HEK293 (cell line): ENCODE measurements around the gene IGDCC3.

Experiments
- CTCF ChIA-PET: fragments of 350-600 bp; formaldehyde crosslinking; extraction: SDS; loops from one replicate; lab custom pipeline; 2021; ENCODE audit warnings: antibody characterized with exemption; lab: Yijun Ruan, JAX
- POLR2A ChIA-PET: fragments of 300-600 bp; formaldehyde crosslinking; extraction: SDS; loops from one replicate; lab custom pipeline; 2020; ENCODE audit warnings: antibody characterized with exemption, inconsistent platforms; lab: Yijun Ruan, JAX
- H3K27ac ChIP-seq: fragments of 200-500 bp; sonication (Bioruptor generic); 2 replicates; pipeline ENCODE4 v1.5.1; 2014; ENCODE audit warnings: low read depth, low read length, control low read depth, inconsistent platforms; ENCODE audit errors: extremely low read depth
- H3K36me3 ChIP-seq, 2 experiments: fragments of 200-500 bp in 1 of 2; sonication (Bioruptor generic) in 1 of 2; 1 replicate in 1 of 2; 2 replicates in 1 of 2; pipeline ENCODE4 v1.5.1; 2014 to 2017; ENCODE audit warnings: inconsistent platforms in 2 of 2, low read length in 2 of 2; ENCODE audit not compliant: control insufficient read depth in 2 of 2, insufficient read depth in 1 of 2
- H3K4me1 ChIP-seq: fragments of 200-500 bp; sonication (Bioruptor generic); 2 replicates; pipeline ENCODE4 v1.5.1; 2014; ENCODE audit warnings: mild to moderate bottlenecking, low read length, inconsistent platforms; ENCODE audit not compliant: control insufficient read depth, insufficient read depth
- H3K4me3 ChIP-seq: 2 replicates; pipeline ENCODE4 v1.5.1; 2011; ENCODE audit warnings: low read depth, mild to moderate bottlenecking, control low read depth, low read length, moderate library complexity
- H3K9me3 ChIP-seq: fragments of 200-500 bp; sonication (Bioruptor generic); 2 replicates; pipeline ENCODE4 v1.5.1; 2014; ENCODE audit warnings: low read depth, low read length, inconsistent platforms; ENCODE audit not compliant: control insufficient read depth, insufficient read depth
- GFI1B ChIP-seq: fragments of 450-650 bp; formaldehyde crosslinking; IDR thresholded peaks from 2 replicates; pipeline ENCODE4 v1.5.1; 2016; ENCODE audit warnings: missing biosample characterization, missing genetic modification characterization
- KLF16 ChIP-seq: fragments of 450-650 bp; formaldehyde crosslinking; IDR thresholded peaks from 2 replicates; pipeline ENCODE4 v1.5.1; 2017; ENCODE audit warnings: missing biosample characterization, missing genetic modification characterization
- KLF9 ChIP-seq: fragments of 450-650 bp; formaldehyde crosslinking; IDR thresholded peaks from 2 replicates; pipeline ENCODE4 v1.5.1; 2016; ENCODE audit warnings: missing biosample characterization, missing genetic modification characterization, low read depth
- ZBTB1 ChIP-seq: fragments of 450-650 bp; formaldehyde crosslinking; IDR thresholded peaks from 2 replicates; pipeline ENCODE4 v1.5.1; 2016; ENCODE audit warnings: missing biosample characterization, missing genetic modification characterization
- ZBTB20 ChIP-seq: fragments of 450-650 bp; formaldehyde crosslinking; IDR thresholded peaks from 2 replicates; pipeline ENCODE4 v1.5.1; 2016; ENCODE audit warnings: missing biosample characterization, missing genetic modification characterization
- ZBTB48 ChIP-seq: fragments of 450-650 bp; formaldehyde crosslinking; IDR thresholded peaks from 2 replicates; pipeline ENCODE4 v1.5.1; 2016; ENCODE audit warnings: missing biosample characterization, missing genetic modification characterization
- ZBTB7A ChIP-seq: fragments of 450-650 bp; formaldehyde crosslinking; IDR thresholded peaks from 2 replicates; pipeline ENCODE4 v1.5.1; 2016; ENCODE audit warnings: low read depth, missing biosample characterization, missing genetic modification characterization
- ZNF146 ChIP-seq: fragments of 450-650 bp; formaldehyde crosslinking; IDR thresholded peaks from 2 replicates; pipeline ENCODE4 v1.5.1; 2016; ENCODE audit warnings: missing biosample characterization, missing genetic modification characterization
- ZNF155 ChIP-seq: fragments of 450-650 bp; formaldehyde crosslinking; IDR thresholded peaks from 2 replicates; pipeline ENCODE4 v1.5.1; 2016; ENCODE audit warnings: missing biosample characterization, missing genetic modification characterization
- ZNF169 ChIP-seq: fragments of 450-650 bp; formaldehyde crosslinking; IDR thresholded peaks from 2 replicates; pipeline ENCODE4 v1.5.1; 2016; ENCODE audit warnings: missing biosample characterization, missing genetic modification characterization
- ZNF174 ChIP-seq: fragments of 450-650 bp; formaldehyde crosslinking; IDR thresholded peaks from 2 replicates; pipeline ENCODE4 v1.5.0; 2017; ENCODE audit warnings: missing biosample characterization, mild to moderate bottlenecking, missing genetic modification characterization
- ZNF19 ChIP-seq: fragments of 450-650 bp; formaldehyde crosslinking; IDR thresholded peaks from 2 replicates; pipeline ENCODE4; 2016; ENCODE audit warnings: missing biosample characterization, missing genetic modification characterization, low read depth
- ZNF24 ChIP-seq: fragments of 450-650 bp; formaldehyde crosslinking; IDR thresholded peaks from 2 replicates; pipeline ENCODE4 v1.5.1; 2016; ENCODE audit warnings: missing biosample characterization, missing genetic modification characterization
- ZNF302 ChIP-seq: fragments of 450-650 bp; formaldehyde crosslinking; IDR thresholded peaks from 2 replicates; pipeline ENCODE4 v1.5.1; 2016; ENCODE audit warnings: missing biosample characterization, missing genetic modification characterization, low read depth
- ZNF366 ChIP-seq: fragments of 450-650 bp; formaldehyde crosslinking; conservative IDR thresholded peaks from 2 replicates; pipeline ENCODE4 v1.5.1; 2016; ENCODE audit warnings: missing biosample characterization, missing genetic modification characterization
- ZNF423 ChIP-seq: fragments of 450-650 bp; formaldehyde crosslinking; IDR thresholded peaks from 2 replicates; pipeline ENCODE4 v1.5.1; 2016; ENCODE audit warnings: missing biosample characterization, missing genetic modification characterization
- ZNF473 ChIP-seq: fragments of 450-650 bp; formaldehyde crosslinking; IDR thresholded peaks from 2 replicates; pipeline ENCODE4 v1.5.1; 2017; ENCODE audit warnings: missing biosample characterization, missing genetic modification characterization
- ZNF529 ChIP-seq: fragments of 450-650 bp; formaldehyde crosslinking; IDR thresholded peaks from 2 replicates; pipeline ENCODE4 v1.5.1; 2017; ENCODE audit warnings: missing genetic modification characterization, missing biosample characterization; ENCODE audit not compliant: insufficient replicate concordance
- ZNF561 ChIP-seq: fragments of 450-650 bp; IDR thresholded peaks from 2 replicates; pipeline ENCODE4 v1.5.1; 2018; ENCODE audit warnings: missing biosample characterization, missing genetic modification characterization, borderline replicate concordance
- ZNF596 ChIP-seq: fragments of 450-650 bp; IDR thresholded peaks from 2 replicates; pipeline ENCODE4 v1.5.0; 2018; ENCODE audit warnings: missing biosample characterization, mild to moderate bottlenecking, missing genetic modification characterization, moderate library complexity
- ZNF658 ChIP-seq: fragments of 450-650 bp; formaldehyde crosslinking; IDR thresholded peaks from 2 replicates; pipeline ENCODE4; 2016; ENCODE audit warnings: missing biosample characterization, missing genetic modification characterization
- ZNF660 ChIP-seq: fragments of 450-650 bp; IDR thresholded peaks from 2 replicates; pipeline ENCODE4 v1.5.1; 2018; ENCODE audit warnings: missing biosample characterization, mild to moderate bottlenecking, missing genetic modification characterization
- ZNF747 ChIP-seq: fragments of 450-650 bp; formaldehyde crosslinking; IDR thresholded peaks from 2 replicates; pipeline ENCODE4 v1.5.1; 2016; ENCODE audit warnings: missing biosample characterization, missing genetic modification characterization
- ZNF776 ChIP-seq: fragments of 450-650 bp; formaldehyde crosslinking; IDR thresholded peaks from 2 replicates; pipeline ENCODE4 v1.5.0; 2017; ENCODE audit warnings: missing biosample characterization, missing genetic modification characterization, borderline replicate concordance
- ZNF830 ChIP-seq: fragments of 450-650 bp; IDR thresholded peaks from 2 replicates; pipeline ENCODE4 v1.5.0; 2018; ENCODE audit warnings: missing biosample characterization, missing genetic modification characterization, low read depth, mild to moderate bottlenecking, moderate library complexity
- ZNF843 ChIP-seq: fragments of 450-650 bp; formaldehyde crosslinking; IDR thresholded peaks from 2 replicates; pipeline ENCODE4 v1.5.1; 2016; ENCODE audit warnings: missing biosample characterization, missing genetic modification characterization
- TF ChIP-seq, protein P1 (sequence below): fragments of 450-650 bp; formaldehyde crosslinking; IDR thresholded peaks from 2 replicates; pipeline ENCODE4 v1.5.1; 2016; ENCODE audit warnings: missing biosample characterization, missing genetic modification characterization
- TF ChIP-seq, protein P2 (sequence below): fragments of 450-650 bp; formaldehyde crosslinking; IDR thresholded peaks from 2 replicates; pipeline ENCODE4 v1.5.1; 2016; ENCODE audit warnings: missing biosample characterization, missing genetic modification characterization
- TF ChIP-seq, protein P3 (sequence below): fragments of 450-650 bp; IDR thresholded peaks from 2 replicates; pipeline ENCODE4 v1.5.1; 2018; ENCODE audit warnings: missing biosample characterization, missing genetic modification characterization
- TF ChIP-seq, protein P4 (sequence below): fragments of 450-650 bp; formaldehyde crosslinking; IDR thresholded peaks from 2 replicates; pipeline ENCODE4 v1.5.1; 2016; ENCODE audit warnings: missing biosample characterization, missing genetic modification characterization
- TF ChIP-seq, protein P5 (sequence below): fragments of 450-650 bp; formaldehyde crosslinking; IDR thresholded peaks from 2 replicates; pipeline ENCODE4 v1.5.1; 2016; ENCODE audit warnings: missing biosample characterization, missing genetic modification characterization
- TF ChIP-seq, protein P6 (sequence below): fragments of 450-650 bp; formaldehyde crosslinking; IDR thresholded peaks from 2 replicates; pipeline ENCODE4; 2016; ENCODE audit warnings: missing biosample characterization, missing genetic modification characterization

IGDCC3 gene

DNA sequence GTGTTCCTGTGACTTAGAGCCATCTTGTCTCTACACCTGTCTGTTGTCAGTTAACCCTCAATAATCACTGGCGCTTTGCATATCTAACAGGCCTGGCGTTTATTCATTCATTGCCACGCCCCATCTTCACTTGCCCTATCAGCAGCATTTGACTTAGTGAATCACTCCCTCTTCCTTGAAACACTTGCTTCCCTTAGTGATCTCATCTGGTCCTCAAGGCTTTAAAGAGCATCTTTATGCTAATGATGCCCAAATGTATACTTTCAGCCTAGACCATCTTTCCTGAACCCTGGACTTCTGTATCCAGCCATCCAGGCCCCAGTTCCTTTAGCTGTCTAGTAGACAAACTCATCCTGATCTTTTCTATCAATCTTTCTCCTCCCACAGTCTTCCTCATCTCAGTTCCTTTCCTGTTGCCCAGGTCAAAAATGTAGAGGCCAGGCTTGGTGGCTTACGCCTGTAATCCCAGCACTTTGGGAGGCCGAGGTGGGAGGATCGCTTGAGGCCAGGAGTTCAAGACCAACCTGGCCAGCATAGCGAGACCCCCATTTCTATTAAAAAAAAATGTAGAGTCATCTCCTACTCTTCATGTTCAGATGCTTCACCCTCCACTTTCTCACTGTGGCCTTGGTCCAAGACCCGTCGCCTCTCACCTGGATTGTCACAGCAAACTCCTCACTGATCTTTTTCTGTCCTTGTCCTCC lies 46.3 kb upstream of the IGDCC3 start:
- Histone ChIP-seq H3K36me3 (no peaks in the 10 kb centered on the region), H3K9me3 (no peaks in the 10 kb centered on the region), H3K27ac (no peak overlapping the region), H3K4me1 (peaks cover 10% of the 10 kb centered on the region), H3K4me3 (no peak overlapping the region)
- CTCF ChIA-PET: no interaction called here
- POLR2A ChIA-PET: no interaction called here
- TF ChIP-seq KLF16 (no peak), ZBTB7A (tag by site-specific recombination) (no peak), ZNF302 (tag by site-specific recombination) (no peak), ZNF155 (no peak), ZNF747 (tag by site-specific recombination) (no peak), ZNF366 (tag by site-specific recombination) (peak; percentile 42), ZNF169 (tag by site-specific recombination) (no peak), ZNF529 (tag by site-specific recombination) (no peak), ZNF596 (no peak), ZNF776 (tag by site-specific recombination) (no peak), ZNF843 (no peak), KLF9 (tag by site-specific recombination) (peak; percentile 46; the same call in 1 of the 2 replicates), ZBTB20 (tag by site-specific recombination) (no peak), ZNF146 (tag by site-specific recombination) (no peak), ZBTB48 (tag by site-specific recombination) (no peak), ZNF660 (tag by site-specific recombination) (no peak), ZNF24 (tag by site-specific recombination) (no peak), ZNF561 (tag by site-specific recombination) (no peak), ZNF19 (tag by site-specific recombination) (no peak), GFI1B (tag by site-specific recombination) (no peak), ZBTB1 (tag by site-specific recombination) (no peak), ZNF658 (tag by site-specific recombination) (no peak), ZNF830 (no peak), ZNF174 (tag by site-specific recombination) (no peak), ZNF423 (tag by site-specific recombination) (no peak), ZNF473 (no peak)
- TF ChIP-seq, protein P1, sequence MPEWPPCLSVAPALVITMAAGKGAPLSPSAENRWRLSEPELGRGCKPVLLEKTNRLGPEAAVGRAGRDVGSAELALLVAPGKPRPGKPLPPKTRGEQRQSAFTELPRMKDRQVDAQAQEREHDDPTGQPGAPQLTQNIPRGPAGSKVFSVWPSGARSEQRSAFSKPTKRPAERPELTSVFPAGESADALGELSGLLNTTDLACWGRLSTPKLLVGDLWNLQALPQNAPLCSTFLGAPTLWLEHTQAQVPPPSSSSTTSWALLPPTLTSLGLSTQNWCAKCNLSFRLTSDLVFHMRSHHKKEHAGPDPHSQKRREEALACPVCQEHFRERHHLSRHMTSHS (tag by site-specific recombination): no peak
- TF ChIP-seq, protein P2, sequence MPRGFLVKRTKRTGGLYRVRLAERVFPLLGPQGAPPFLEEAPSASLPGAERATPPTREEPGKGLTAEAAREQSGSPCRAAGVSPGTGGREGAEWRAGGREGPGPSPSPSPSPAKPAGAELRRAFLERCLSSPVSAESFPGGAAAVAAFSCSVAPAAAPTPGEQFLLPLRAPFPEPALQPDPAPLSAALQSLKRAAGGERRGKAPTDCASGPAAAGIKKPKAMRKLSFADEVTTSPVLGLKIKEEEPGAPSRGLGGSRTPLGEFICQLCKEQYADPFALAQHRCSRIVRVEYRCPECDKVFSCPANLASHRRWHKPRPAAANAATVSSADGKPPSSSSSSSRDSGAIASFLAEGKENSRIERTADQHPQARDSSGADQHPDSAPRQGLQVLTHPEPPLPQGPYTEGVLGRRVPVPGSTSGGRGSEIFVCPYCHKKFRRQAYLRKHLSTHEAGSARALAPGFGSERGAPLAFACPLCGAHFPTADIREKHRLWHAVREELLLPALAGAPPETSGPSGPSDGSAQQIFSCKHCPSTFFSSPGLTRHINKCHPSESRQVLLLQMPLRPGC (tag by site-specific recombination): no peak
- TF ChIP-seq, protein P3, sequence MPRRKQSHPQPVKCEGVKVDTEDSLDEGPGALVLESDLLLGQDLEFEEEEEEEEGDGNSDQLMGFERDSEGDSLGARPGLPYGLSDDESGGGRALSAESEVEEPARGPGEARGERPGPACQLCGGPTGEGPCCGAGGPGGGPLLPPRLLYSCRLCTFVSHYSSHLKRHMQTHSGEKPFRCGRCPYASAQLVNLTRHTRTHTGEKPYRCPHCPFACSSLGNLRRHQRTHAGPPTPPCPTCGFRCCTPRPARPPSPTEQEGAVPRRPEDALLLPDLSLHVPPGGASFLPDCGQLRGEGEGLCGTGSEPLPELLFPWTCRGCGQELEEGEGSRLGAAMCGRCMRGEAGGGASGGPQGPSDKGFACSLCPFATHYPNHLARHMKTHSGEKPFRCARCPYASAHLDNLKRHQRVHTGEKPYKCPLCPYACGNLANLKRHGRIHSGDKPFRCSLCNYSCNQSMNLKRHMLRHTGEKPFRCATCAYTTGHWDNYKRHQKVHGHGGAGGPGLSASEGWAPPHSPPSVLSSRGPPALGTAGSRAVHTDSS (tag by site-specific recombination): 0 out of 2 replicates have a peak, but pooled peaks have one; percentile 8
- TF ChIP-seq, protein P4, sequence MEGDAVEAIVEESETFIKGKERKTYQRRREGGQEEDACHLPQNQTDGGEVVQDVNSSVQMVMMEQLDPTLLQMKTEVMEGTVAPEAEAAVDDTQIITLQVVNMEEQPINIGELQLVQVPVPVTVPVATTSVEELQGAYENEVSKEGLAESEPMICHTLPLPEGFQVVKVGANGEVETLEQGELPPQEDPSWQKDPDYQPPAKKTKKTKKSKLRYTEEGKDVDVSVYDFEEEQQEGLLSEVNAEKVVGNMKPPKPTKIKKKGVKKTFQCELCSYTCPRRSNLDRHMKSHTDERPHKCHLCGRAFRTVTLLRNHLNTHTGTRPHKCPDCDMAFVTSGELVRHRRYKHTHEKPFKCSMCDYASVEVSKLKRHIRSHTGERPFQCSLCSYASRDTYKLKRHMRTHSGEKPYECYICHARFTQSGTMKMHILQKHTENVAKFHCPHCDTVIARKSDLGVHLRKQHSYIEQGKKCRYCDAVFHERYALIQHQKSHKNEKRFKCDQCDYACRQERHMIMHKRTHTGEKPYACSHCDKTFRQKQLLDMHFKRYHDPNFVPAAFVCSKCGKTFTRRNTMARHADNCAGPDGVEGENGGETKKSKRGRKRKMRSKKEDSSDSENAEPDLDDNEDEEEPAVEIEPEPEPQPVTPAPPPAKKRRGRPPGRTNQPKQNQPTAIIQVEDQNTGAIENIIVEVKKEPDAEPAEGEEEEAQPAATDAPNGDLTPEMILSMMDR (tag by site-specific recombination): no peak
- TF ChIP-seq, protein P5, sequence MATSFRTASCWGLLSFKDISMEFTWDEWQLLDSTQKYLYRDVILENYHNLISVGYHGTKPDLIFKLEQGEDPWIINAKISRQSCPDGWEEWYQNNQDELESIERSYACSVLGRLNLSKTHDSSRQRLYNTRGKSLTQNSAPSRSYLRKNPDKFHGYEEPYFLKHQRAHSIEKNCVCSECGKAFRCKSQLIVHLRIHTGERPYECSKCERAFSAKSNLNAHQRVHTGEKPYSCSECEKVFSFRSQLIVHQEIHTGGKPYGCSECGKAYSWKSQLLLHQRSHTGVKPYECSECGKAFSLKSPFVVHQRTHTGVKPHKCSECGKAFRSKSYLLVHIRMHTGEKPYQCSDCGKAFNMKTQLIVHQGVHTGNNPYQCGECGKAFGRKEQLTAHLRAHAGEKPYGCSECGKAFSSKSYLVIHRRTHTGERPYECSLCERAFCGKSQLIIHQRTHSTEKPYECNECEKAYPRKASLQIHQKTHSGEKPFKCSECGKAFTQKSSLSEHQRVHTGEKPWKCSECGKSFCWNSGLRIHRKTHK (tag by site-specific recombination): no peak
- TF ChIP-seq, protein P6, sequence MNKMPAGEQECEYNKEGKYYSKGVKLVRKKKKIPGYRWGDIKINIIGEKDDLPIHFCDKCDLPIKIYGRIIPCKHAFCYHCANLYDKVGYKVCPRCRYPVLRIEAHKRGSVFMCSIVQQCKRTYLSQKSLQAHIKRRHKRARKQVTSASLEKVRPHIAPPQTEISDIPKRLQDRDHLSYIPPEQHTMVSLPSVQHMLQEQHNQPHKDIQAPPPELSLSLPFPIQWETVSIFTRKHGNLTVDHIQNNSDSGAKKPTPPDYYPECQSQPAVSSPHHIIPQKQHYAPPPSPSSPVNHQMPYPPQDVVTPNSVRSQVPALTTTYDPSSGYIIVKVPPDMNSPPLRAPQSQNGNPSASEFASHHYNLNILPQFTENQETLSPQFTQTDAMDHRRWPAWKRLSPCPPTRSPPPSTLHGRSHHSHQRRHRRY (tag by site-specific recombination): no peak
